ENCODE measurements around the gene DIDO1. TPM values are rescaled to one million over a fixed set of nuclear protein-coding genes. Genes with fewer than 3 reads are reported as not detected.
"Not testable (repeated sequence)": the region's sequence is repeated elsewhere in the genome, so short reads cannot be mapped to it uniquely, and the experiment has no call there.

Gene DIDO1
- total RNA-seq, 4 donors from 2014 or later, result 49.5 to 75.8 (median 66.5) TPM

DNA sequence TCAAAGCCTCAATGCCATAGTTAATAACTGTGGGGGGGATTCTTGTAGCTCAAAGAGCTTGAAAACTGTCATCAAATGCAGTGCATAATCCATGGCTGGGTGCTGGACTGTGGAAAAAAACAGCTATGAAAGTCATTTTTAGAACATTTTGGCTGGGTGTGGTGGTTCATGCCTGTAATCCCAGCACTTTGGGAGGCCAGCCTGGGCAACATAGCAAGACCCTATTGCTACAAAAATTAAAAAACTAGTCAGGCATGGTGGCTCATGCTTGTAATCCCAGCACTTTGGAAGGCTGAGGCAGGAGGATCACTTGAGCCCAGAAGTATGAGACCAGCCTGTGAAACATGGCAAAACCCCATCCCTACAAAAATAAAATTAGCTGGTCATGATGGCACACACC lies 76.9 kb downstream of the DIDO1 start:
- no peak for ATAC-seq
- Histone ChIP-seq H3K36me3 (peaks cover 0 to 51% of the 10 kb centered on the region in 2 donors), H3K9me3 (no peaks in the 10 kb centered on the region), H3K27ac (no peak overlapping the region), H3K27me3 (no peaks in the 10 kb centered on the region), H3K4me3 (no peak overlapping the region), H3K4me1 (no peaks in the 10 kb centered on the region)
- TF ChIP-seq CTCF (IDR thresholded peaks at IDR 0.05) (no peak), POLR2AphosphoS5 (IDR thresholded peaks at IDR 0.05) (no peak), POLR2A (IDR thresholded peaks at IDR 0.05) (no peak), EP300 (IDR thresholded peaks at IDR 0.05) (no peak)

- WGBS, 2 donors (ENCODE audit: low coverage in 1 of 2), result 90 to 93% methylated on average over 7 of the region's 7 CpGs
- H3K4me1 ChIP-seq, H3K27me3 ChIP-seq, ATAC-seq, H3K27ac ChIP-seq, H3K4me3 ChIP-seq, H3K9me3 ChIP-seq: not testable (repeated sequence)
- peaks cover 0 to 45% of the 10 kb centered on the region in 2 donors for H3K36me3 ChIP-seq
Measured at GRCh38 chr20:62848917-62849316, 77.4 kb downstream of the DIDO1 start.

DNA sequence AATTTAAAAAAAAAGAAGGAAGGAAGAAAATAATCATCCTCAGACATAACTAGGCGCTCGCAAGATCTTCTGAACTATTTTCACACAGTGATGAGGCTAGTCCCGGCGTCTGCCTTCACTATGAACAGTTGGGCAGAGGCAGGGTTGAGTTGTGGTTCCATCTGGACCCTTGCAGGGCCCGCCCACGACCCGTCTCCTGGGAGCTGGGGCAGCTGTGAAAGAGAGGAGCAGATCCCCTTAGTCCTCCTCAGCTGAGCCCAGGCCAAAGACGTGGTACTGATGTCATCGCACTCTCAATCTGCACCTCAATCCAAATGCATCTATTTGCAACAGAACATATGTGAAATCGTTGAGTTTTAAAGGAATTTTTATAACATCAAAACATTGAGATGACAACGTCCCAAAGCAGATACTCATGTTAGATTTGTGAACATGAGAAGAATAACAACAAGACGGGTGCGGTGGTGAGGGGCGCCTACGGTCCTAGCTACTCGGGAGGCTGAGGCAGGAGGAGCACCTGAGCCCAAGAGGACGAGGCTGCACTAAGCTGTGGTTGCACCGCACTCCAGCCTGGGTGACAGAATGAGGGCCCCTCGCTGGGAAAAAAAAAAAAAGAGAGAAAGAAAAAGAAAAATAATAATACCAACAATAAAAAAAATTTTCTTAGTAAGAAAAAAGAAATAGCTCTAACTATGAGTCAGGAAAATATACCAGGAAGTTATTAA lies 80.0 kb downstream of the DIDO1 start:
- TF ChIP-seq CTCF (IDR thresholded peaks at IDR 0.05), result no peak
- no peak for TF ChIP-seq POLR2AphosphoS5 (IDR thresholded peaks at IDR 0.05)
- no peak for TF ChIP-seq EP300 (IDR thresholded peaks at IDR 0.05)
- no peak for TF ChIP-seq POLR2A (IDR thresholded peaks at IDR 0.05)
- Histone ChIP-seq H3K27ac (no peak overlapping the region), H3K27me3 (no peaks in the 10 kb centered on the region), H3K36me3 (peaks cover 0 to 21% of the 10 kb centered on the region in 2 donors), H3K9me3 (no peaks in the 10 kb centered on the region), H3K4me1 (no peaks in the 10 kb centered on the region), H3K4me3 (no peak overlapping the region)
- ATAC-seq, result no peak
- WGBS, 2 donors (ENCODE audit: low coverage in 1 of 2), result 85 to 89% methylated on average over 7 to 17 of the region's 19 CpGs

- no peak for TF ChIP-seq CTCF (IDR thresholded peaks at IDR 0.05)
- no peak for TF ChIP-seq EP300 (IDR thresholded peaks at IDR 0.05)
- TF ChIP-seq POLR2AphosphoS5 (IDR thresholded peaks at IDR 0.05), result no peak
- no peak for TF ChIP-seq POLR2A (IDR thresholded peaks at IDR 0.05)
- Histone ChIP-seq H3K27me3 (no peaks in the 10 kb centered on the region), H3K4me3 (no peak overlapping the region), H3K27ac (no peak overlapping the region), H3K9me3 (no peaks in the 10 kb centered on the region), H3K4me1 (no peaks in the 10 kb centered on the region), H3K36me3 (peaks cover 0 to 22% of the 10 kb centered on the region in 2 donors)
- no peak for ATAC-seq
- 75 to 91% methylated on average over 11 to 13 of the region's 16 CpGs for WGBS, 2 donors (ENCODE audit: low coverage in 1 of 2)
Measured at GRCh38 chr20:62845416-62846160, 80.7 kb downstream of the DIDO1 start.

GRCh38 chr20:62844182-62844581 lies 82.1 kb downstream of the DIDO1 start:
- no peak for ATAC-seq
- H3K9me3 ChIP-seq, result no peaks in the 10 kb centered on the region
- H3K36me3 ChIP-seq, result peaks cover 0 to 16% of the 10 kb centered on the region in 2 donors
- no peaks in the 10 kb centered on the region for H3K27me3 ChIP-seq
- H3K27ac ChIP-seq, result no peak overlapping the region
- H3K4me3 ChIP-seq, result no peak overlapping the region
- WGBS, 2 donors (ENCODE audit: low coverage in 1 of 2), result 92% methylated on average over 6 to 7 of the region's 7 CpGs
- TF ChIP-seq CTCF (IDR thresholded peaks at IDR 0.05), result no peak
- no peak for TF ChIP-seq POLR2A (IDR thresholded peaks at IDR 0.05)
- TF ChIP-seq POLR2AphosphoS5 (IDR thresholded peaks at IDR 0.05), result no peak
- TF ChIP-seq EP300 (IDR thresholded peaks at IDR 0.05), result no peak
- no peaks in the 10 kb centered on the region for H3K4me1 ChIP-seq
